Peyer's patch (tissue), 4 donors: ENCODE results near the gene ENAH. TPM values are rescaled to one million over a fixed set of nuclear protein-coding genes. Genes with fewer than 3 reads are reported as not detected.
A peak's percentile ranks its signal among the peaks of the same experiment; 100 is the strongest.

ENCODE experiments used
- DNase-seq, 3 donors: peaks; one replicate each; pipeline ENCODE4 v3.0.0-alpha.2; 2017 to 2019
- H3K27ac ChIP-seq, 4 donors: fragments of 200-600 bp; sonication (generic); one replicate each; pipeline ENCODE4 v1.5.1; 2016 to 2019
- H3K27me3 ChIP-seq, 2 donors: fragments of 200-600 bp; sonication (generic); one replicate each; pipeline ENCODE4 v1.5.1; 2019
- H3K36me3 ChIP-seq, 3 donors: fragments of 200-600 bp; sonication (generic); one replicate each; pipeline ENCODE4 v1.5.1; 2016 to 2019
- H3K4me1 ChIP-seq, 4 donors: fragments of 200-600 bp; sonication (generic); one replicate each; pipeline ENCODE4 v1.5.1; 2016 to 2019
- H3K4me3 ChIP-seq, 4 donors: fragments of 200-600 bp; sonication (generic); 1 replicate in 3 of 4; 2 replicates in 1 of 4; pipeline ENCODE4 v1.5.1; 2016 to 2019; ENCODE audit warnings: mild to moderate bottlenecking in 1 of 4
- H3K9me3 ChIP-seq, 4 donors: fragments of 200-600 bp; sonication (generic); one replicate each; pipeline ENCODE4 v1.5.1; 2016 to 2019; ENCODE audit warnings: mild to moderate bottlenecking in 1 of 4
- POLR2A ChIP-seq, 2 donors: fragments of 450-650 bp; IDR thresholded peaks; one replicate each; pipeline ENCODE4 v1.5.1; 2017; ENCODE audit warnings: antibody characterized with exemption in 2 of 2, mild to moderate bottlenecking in 2 of 2, moderate library complexity in 2 of 2
- total RNA-seq, 4 donors: library from RNA; depleted of rRNA; stranded (reverse); fragments of >200 nt; gene quantifications; one replicate each; pipeline ENCODE4 v1.1.0, GENCODE V29; 2016
- TF ChIP-seq, protein P1 (sequence below), 6 experiments: fragments of 450-650 bp in 4 of 6; fragments of 200-600 bp in 2 of 6; sonication (generic) in 1 of 6; IDR thresholded peaks; one replicate each; pipeline ENCODE4 v1.5.1; 2017 to 2019; ENCODE audit warnings: antibody characterized with exemption in 6 of 6, mild to moderate bottlenecking in 3 of 6, moderate library complexity in 1 of 6

The ENAH gene
- total RNA-seq, 4 donors from 2014 or later: 7.6 to 51.2 (median 16.5) TPM

- Histone ChIP-seq H3K27ac (peak overlapping the region in 1 of 4 donors; percentile 52), H3K27me3 (no peaks in the 10 kb centered on the region), H3K9me3 (no peaks in the 10 kb centered on the region), H3K36me3 (no peaks in the 10 kb centered on the region), H3K4me1 (peaks cover 0 to 26% (median 0%) of the 10 kb centered on the region in 4 donors), H3K4me3 (no peak overlapping the region)
- DNase-seq: no peak
- TF ChIP-seq, protein P1, sequence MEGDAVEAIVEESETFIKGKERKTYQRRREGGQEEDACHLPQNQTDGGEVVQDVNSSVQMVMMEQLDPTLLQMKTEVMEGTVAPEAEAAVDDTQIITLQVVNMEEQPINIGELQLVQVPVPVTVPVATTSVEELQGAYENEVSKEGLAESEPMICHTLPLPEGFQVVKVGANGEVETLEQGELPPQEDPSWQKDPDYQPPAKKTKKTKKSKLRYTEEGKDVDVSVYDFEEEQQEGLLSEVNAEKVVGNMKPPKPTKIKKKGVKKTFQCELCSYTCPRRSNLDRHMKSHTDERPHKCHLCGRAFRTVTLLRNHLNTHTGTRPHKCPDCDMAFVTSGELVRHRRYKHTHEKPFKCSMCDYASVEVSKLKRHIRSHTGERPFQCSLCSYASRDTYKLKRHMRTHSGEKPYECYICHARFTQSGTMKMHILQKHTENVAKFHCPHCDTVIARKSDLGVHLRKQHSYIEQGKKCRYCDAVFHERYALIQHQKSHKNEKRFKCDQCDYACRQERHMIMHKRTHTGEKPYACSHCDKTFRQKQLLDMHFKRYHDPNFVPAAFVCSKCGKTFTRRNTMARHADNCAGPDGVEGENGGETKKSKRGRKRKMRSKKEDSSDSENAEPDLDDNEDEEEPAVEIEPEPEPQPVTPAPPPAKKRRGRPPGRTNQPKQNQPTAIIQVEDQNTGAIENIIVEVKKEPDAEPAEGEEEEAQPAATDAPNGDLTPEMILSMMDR (IDR thresholded peaks at IDR 0.05): no peak
- TF ChIP-seq POLR2A (IDR thresholded peaks at IDR 0.05): no peak
Observed at GRCh38 chr1:225460021-225460736, 192.7 kb downstream of the ENAH start.

- Histone ChIP-seq H3K9me3 (no peaks in the 10 kb centered on the region), H3K36me3 (no peaks in the 10 kb centered on the region), H3K4me1 (peaks cover 0 to 19% (median 0%) of the 10 kb centered on the region in 4 donors), H3K27ac (peak overlapping the region in 1 of 4 donors; percentile 52), H3K4me3 (no peak overlapping the region), H3K27me3 (no peaks in the 10 kb centered on the region)
- TF ChIP-seq, protein P1 (IDR thresholded peaks at IDR 0.05): no peak
- no peak for TF ChIP-seq POLR2A (IDR thresholded peaks at IDR 0.05)
- peak in 1 of 3 donors; percentile 33 for DNase-seq
Observed at GRCh38 chr1:225458222-225458631, 194.7 kb downstream of the ENAH start.

GRCh38 chr1:225454733-225455132 is 198.2 kb downstream of the ENAH start:
- no peaks in the 10 kb centered on the region for H3K4me1 ChIP-seq
- no peak for TF ChIP-seq POLR2A (IDR thresholded peaks at IDR 0.05)
- TF ChIP-seq, protein P1 (IDR thresholded peaks at IDR 0.05): no peak
- H3K9me3 ChIP-seq: no peaks in the 10 kb centered on the region
- DNase-seq: peak in 1 of 3 donors; percentile 63
- H3K27me3 ChIP-seq: no peaks in the 10 kb centered on the region
- no peaks in the 10 kb centered on the region for H3K36me3 ChIP-seq
- no peak overlapping the region for H3K4me3 ChIP-seq
- H3K27ac ChIP-seq: peak overlapping the region in 1 of 4 donors; percentile 63

DNA sequence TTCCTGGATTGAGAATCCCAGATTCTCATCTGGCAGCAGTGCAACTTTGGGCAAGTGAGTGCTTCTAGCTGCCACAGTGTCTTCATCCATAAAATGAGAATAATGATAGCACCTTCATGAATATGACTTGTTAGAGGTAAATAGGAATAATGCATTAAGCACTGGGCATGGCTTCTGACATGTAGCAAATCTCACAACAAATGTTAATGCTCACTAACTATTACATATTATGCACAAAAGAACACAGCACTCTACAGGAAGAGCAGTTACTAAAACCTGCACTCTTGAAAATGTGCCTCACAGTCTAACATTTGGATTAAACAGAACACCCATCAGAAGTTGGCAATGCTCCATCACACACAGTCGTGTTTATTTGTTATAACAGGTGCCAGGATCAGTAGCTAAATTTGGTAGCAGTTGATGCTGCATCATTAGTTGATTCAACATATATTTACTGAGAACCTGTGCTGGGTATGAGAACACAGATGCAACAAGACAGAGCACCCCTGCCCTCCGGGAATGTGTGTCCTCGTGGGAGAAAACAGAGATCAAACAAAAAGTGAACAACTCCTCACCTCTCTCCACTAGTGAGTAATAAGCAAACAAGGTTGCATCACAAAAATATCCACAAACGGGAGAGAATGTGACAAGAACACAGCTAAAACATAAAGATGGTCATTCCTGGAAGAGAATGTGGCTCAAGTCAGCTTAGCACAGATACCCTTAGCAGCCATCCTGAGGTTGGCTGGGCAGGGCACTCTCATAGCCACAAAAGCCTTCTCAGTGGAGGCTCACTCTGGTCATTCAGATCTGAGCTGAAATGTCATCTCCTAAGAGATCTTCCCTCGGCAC is 198.9 kb downstream of the ENAH start:
- TF ChIP-seq POLR2A (IDR thresholded peaks at IDR 0.05): no peak
- TF ChIP-seq, protein P1 (IDR thresholded peaks at IDR 0.05): no peak
- DNase-seq: peak in 1 of 3 donors; percentile 15
- Histone ChIP-seq H3K4me1 (peaks cover 0 to 2% (median 0%) of the 10 kb centered on the region in 4 donors), H3K4me3 (no peak overlapping the region), H3K27ac (peak overlapping the region in 1 of 4 donors; percentile 63), H3K27me3 (no peaks in the 10 kb centered on the region), H3K36me3 (no peaks in the 10 kb centered on the region), H3K9me3 (no peaks in the 10 kb centered on the region)

DNA sequence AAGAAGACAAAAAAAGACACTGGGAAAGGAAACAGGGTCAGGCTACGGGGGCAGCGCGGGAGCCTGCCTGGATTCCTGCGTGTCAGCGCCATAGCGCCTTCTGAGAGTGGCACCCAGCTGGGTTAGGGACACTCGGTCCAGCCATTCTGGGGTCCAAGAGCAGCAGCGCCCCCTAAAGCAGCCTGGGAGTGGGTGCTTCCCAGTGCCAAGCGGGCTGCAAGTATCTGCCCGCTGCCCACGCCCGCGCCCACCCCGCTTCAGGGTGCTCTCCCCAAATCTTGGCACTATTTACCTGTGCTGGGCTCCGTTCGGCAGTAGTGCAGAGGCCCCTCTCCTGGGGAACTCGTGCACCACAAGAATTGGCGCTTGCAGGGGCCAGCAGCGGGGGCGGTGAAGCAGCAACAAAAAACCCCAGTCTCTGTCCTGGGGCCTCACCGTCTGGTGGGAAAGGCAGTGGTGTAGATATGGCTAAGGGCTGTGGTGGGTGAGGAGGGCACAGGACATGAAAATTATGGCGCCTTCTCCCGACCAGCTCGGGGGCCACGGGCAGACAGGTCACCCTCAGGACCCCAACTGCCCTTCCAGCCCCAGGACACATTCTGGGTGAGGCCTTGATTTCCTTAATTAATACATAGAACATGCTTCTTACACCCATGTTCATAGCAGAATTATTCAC is 200.9 kb downstream of the ENAH start:
- DNase-seq: peak in 1 of 3 donors; percentile 42
- no peak for TF ChIP-seq POLR2A (IDR thresholded peaks at IDR 0.05)
- TF ChIP-seq, protein P1 (IDR thresholded peaks at IDR 0.05): no peak
- Histone ChIP-seq H3K36me3 (no peaks in the 10 kb centered on the region), H3K4me1 (peaks cover 0 to 16% (median 0%) of the 10 kb centered on the region in 4 donors), H3K9me3 (no peaks in the 10 kb centered on the region), H3K27ac (peak overlapping the region in 1 of 4 donors; percentile 17), H3K27me3 (no peaks in the 10 kb centered on the region), H3K4me3 (no peak overlapping the region)
